Astrocyte of the spinal cord (primary cell): ENCODE data around the gene AFF4.

Experiments
- DNase-seq: peaks from one replicate; pipeline ENCODE4 v3.0.0; 2011; ENCODE audit warnings: low read depth, low spot score
- H3K4me3 ChIP-seq: 2 replicates; pipeline ENCODE4 v1.5.1; 2011; ENCODE audit warnings: low read depth, mild to moderate bottlenecking, low read length, moderate library complexity
- CTCF ChIP-seq: IDR thresholded peaks from 2 replicates; pipeline ENCODE4 v1.5.1; 2012; ENCODE audit warnings: low read depth, mild to moderate bottlenecking, low read length, inconsistent platforms
- in situ Hi-C: cut with HindIII; loops from 2 replicates; pipeline ENCODE4 v1.10.0; 2017; ENCODE audit warnings: low sequenced_read_pairs

The AFF4 gene

GRCh38 chr5:132883261-132883834 is 80.1 kb downstream of the AFF4 start:
- H3K4me3 ChIP-seq, result no peak overlapping the region
- TF ChIP-seq CTCF, result peak; percentile 67
- in situ Hi-C loops, result no loop called here
- DNase-seq, result peak; percentile 66

- no peak for TF ChIP-seq CTCF
- peak; percentile 46 for DNase-seq
- in situ Hi-C loops, result no loop called here
Measured at GRCh38 chr5:132877938-132878337, 85.5 kb downstream of the AFF4 start.

DNA sequence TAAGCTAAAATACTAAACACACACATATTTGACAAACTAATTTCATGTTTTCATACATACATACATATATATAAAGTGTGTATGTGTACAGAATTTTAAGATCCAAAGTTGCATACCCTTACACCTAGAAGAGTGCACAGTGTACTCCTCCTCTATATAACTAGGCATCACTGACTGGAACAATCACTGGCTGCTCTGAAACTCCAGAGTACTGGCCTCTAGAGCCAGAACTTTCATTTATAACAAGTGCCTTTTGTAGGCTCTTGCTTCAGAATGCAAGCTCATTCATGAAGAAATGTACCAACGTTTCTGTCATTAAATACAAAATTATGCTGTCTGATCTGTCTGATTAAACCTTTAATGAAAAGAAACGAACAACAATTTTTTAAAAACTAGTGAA is 86.0 kb downstream of the AFF4 start:
- no peak for TF ChIP-seq CTCF
- no peak overlapping the region for H3K4me3 ChIP-seq
- no peak for DNase-seq
- in situ Hi-C loops, result no loop called here

More at GRCh38 chr5:132877938-132878337, 85.5 kb downstream of the AFF4 start:
- no peak overlapping the region for H3K4me3 ChIP-seq

DNA sequence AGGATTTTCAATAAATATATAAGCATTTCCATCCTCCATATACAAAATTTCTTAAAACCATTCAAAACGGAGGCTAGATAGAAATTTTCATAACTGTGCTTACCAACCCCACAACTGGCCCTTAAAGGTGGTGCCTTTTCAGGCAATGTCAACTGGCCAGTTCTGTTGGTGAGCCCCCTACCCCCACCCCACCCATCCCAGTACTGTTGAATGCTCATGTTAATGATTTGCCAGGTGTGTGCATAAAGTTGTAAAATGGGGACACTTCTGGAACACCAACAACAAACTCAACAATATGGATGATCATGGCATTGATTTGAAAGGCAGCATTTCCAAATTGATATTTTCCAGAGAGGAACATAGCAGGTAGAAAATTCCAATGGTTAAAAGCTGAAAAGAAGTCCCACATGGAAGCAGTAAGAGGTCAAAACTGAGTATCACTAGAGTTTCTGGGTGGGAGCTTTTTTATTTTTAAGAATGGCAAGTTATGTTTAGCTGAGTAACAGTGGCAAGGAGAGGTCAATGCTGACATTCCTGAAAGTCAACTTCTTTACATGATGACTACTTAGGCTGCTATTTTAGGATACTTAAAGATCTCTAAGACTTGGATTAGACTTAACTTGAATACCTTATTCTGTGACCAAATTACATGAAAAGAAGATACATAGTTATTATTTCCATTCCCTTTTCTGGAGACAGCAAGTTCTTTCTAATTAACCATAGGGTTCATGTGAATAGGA is 87.2 kb downstream of the AFF4 start:
- in situ Hi-C loops, result no loop called here
- no peak for TF ChIP-seq CTCF
- H3K4me3 ChIP-seq, result no peak overlapping the region
- no peak for DNase-seq

DNA sequence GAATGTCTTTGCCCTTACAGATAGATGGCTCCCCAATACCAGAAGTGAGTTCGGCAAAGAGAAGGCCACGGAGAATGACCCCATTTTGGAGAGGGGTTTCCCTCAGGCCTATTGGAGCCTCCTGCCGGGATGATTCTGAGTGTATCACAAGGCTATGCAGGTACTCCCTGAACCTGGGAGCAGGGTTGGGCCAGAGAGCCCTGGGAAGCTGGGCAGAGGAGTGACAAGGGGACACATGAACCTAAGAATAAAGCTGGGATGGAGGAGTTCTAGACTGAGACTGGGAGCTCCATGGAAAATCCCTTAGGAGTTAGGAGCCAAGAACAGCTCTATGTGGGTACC is 89.5 kb downstream of the AFF4 start:
- TF ChIP-seq CTCF, result no peak
- H3K4me3 ChIP-seq, result no peak overlapping the region
- in situ Hi-C loops, result no loop called here
- DNase-seq, result no peak

- in situ Hi-C loops, result no loop called here
- no peak for TF ChIP-seq CTCF
- H3K4me3 ChIP-seq, result no peak within 1 kb of the TSS
- no peak for DNase-seq
Measured at GRCh38 chr5:132873119-132873929, 90.1 kb downstream of the AFF4 start, which contains the start of gene LEAP2. TSS of gene LEAP2 (plus strand) at chr5:132873668. CDS start at chr5:132873695, 27 bp downstream.
